Prostate gland (tissue), 2 donors: Measurements from ENCODE around the gene ABCB8.

Source experiments
- CTCF ChIP-seq, 4 experiments: fragments of 200-600 bp in 2 of 4; fragments of 450-650 bp in 2 of 4; sonication (generic) in 2 of 4; IDR thresholded peaks; 1 replicate in 3 of 4; 2 replicates in 1 of 4; pipeline ENCODE4 v1.5.1; 2016 to 2019; ENCODE audit warnings: antibody characterized with exemption in 4 of 4, mild to moderate bottlenecking in 2 of 4, moderate library complexity in 2 of 4
- POLR2A ChIP-seq: fragments of 450-650 bp; IDR thresholded peaks from one replicate; pipeline ENCODE4 v1.6.1; 2016; ENCODE audit warnings: antibody characterized with exemption, mild to moderate bottlenecking

DNA sequence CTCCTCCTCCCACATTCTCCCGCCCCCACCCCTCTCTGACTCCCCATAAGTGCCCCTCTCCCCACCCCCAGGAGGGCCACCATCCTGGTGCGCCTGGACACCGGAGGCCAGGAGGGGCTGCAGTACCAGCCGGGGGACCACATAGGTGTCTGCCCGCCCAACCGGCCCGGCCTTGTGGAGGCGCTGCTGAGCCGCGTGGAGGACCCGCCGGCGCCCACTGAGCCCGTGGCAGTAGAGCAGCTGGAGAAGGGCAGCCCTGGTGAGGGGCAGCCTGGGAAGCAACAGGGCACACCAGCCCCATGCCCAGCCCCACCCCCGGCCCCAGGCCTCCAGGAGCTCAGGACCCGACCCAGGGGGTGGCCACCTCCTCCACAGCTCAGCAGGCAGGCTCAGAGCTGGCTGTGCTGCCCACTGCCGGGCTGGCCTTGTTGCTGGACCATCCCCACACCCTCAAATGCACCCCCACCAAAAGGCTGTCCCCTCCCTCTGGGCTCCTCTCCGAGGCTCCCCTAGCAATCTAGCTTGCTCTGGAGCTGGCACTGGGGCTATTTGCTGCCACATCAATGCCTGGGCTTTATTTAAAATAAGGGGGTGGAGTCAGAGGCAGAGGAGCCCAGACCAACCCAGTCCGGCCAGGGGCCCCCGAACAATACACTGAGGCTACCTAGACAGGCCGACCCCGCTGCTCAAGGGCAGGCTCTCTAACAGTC lies 18.8 kb upstream of the ABCB8 start:
- no peak for TF ChIP-seq CTCF (IDR thresholded peaks at IDR 0.05)
- TF ChIP-seq POLR2A: no peak
